Measurements from ENCODE around the gene FAM133A.

FAM133A gene

GRCh38 chrX:93673869-93674271, at the start of gene FAM133A:
Gene FAM133A, plus strand, starts transcription at chrX:93674206. Its CDS starts 35,214 bp downstream, at chrX:93709420.
- no peak for DNase-seq (ENCODE audit: low read depth in 2 of 2)

GRCh38 chrX:93637591-93637990, 36.4 kb upstream of the FAM133A start:
- no peak for DNase-seq (ENCODE audit: low read depth in 2 of 2)

DNA sequence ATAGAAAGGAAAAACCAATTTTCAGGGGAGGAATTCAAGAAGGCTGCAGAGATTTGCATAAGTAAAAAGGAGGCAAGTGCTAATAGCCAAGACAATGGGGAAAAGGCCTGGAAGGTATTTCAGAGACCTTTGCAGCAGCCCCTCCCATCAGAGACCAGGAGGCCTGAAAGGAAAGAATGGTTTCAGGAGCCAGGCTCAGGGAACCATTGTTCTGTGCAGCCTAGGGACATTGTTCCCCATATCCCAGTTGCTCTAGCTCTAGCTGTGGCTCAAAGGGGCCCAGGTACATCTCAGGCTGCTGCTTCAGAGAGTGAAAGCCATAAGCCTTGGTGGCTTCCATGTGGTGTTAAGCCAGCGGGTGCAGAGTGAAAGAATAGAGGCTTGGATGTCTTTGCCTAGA, 24.6 kb upstream of the FAM133A start:
- DNase-seq (ENCODE audit: low read depth in 2 of 2): no peak

DNA sequence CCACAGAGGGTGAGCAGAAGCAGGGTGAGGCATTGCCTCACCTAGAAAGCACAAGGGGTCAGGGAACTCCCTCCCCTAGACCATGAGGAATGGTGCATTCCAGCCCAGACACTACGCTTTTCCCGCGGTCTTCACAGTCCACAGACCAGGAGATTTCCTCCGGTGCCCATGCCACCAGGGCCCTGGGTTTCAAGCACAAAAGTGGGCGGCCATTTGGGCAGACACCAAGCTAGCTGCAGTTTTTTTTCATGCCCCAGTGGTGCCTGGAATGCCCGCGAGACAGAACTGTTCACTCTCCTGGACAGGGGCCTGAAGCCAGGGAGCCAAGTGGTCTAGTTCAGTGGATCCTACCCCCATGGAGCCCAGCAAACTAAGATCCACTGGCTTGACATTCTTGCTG, 13.4 kb upstream of the FAM133A start:
- no peak for DNase-seq (ENCODE audit: low read depth in 2 of 2)

GRCh38 chrX:93673056-93673868, 744 bp upstream of the FAM133A start, which contains the start of gene NAP1L3:
Gene NAP1L3, minus strand, starts transcription at chrX:93673578. Its CDS starts 274 bp downstream, at chrX:93673304.
- DNase-seq (ENCODE audit: low read depth in 2 of 2): peak; percentile 11 to 18

DNA sequence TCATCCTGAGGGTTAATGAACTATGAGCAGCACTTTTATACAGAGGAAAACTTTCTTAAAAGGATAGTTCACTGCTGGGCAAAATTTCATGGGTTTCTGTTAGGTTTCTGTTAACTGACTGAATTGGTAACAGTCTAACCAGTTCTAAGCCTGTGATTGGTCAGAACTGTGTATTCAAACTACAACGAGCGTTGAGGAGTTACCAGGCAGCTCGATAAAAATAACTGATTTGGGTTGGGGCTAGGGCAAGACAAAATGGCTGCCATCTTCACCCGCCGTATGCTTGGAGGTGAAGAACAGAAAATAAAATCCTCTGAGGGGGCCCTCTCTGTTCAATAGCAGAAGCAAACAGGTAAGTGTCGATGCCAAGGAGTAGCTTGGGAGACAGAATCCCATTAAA, 22.0 kb downstream of the FAM133A start:
- no peak for DNase-seq (ENCODE audit: low read depth in 2 of 2)

GRCh38 chrX:93703701-93704100, 29.7 kb downstream of the FAM133A start:
- no peak for DNase-seq (ENCODE audit: low read depth in 2 of 2)

- no peak for DNase-seq (ENCODE audit: low read depth in 2 of 2)
Measured at GRCh38 chrX:93711076-93711475, 37.1 kb downstream of the FAM133A start.

GRCh38 chrX:93741811-93742210, 67.8 kb downstream of the FAM133A start:
- no peak for DNase-seq (ENCODE audit: low read depth in 2 of 2)

DNA sequence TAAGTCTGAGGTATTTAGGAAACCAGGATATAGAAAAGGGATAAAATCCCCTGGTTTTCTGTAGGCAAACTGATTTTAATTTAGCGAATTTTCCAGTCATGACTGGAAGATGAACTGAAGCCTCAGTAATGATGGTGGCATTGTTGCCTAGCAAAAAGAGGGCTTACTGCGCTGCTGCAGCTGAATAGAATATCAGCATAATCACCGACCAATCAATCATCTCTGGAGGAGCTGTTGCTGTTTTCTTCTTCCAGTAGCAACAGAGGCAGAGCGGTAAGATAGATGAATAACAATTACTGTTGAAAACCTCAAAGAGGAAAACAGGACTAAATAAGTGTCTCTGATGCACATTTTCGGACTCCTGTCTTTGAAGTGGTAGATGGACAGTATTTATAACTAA, 86.2 kb downstream of the FAM133A start:
- DNase-seq (ENCODE audit: low read depth in 2 of 2): no peak

Measured in stimulated activated CD8-positive, alpha-beta memory T cell treated with anti-CD3 and anti-CD28 coated beads, Interleukin-7, amount 100 ng/mL, for 1 hour (primary cell).